OCI-LY7 (cell line): ENCODE results near the gene VPS9D1.

Source experiments
- EZH2phosphoT487 ChIP-seq: fragments of 200-600 bp; sonication (generic); IDR thresholded peaks from 2 replicates; pipeline ENCODE4 v1.6.1; 2018; ENCODE audit warnings: low read depth, borderline replicate concordance, mild to moderate bottlenecking, mixed run types, antibody characterized with exemption, low read length, moderate library complexity, mixed read lengths
- TF ChIP-seq, protein P1 (sequence below): fragments of 200-600 bp; sonication (generic); conservative IDR thresholded peaks from 2 replicates; pipeline ENCODE4 v1.5.1; 2014; ENCODE audit warnings: mild to moderate bottlenecking, antibody characterized with exemption, low read length, moderate library complexity, mixed read lengths

DNA sequence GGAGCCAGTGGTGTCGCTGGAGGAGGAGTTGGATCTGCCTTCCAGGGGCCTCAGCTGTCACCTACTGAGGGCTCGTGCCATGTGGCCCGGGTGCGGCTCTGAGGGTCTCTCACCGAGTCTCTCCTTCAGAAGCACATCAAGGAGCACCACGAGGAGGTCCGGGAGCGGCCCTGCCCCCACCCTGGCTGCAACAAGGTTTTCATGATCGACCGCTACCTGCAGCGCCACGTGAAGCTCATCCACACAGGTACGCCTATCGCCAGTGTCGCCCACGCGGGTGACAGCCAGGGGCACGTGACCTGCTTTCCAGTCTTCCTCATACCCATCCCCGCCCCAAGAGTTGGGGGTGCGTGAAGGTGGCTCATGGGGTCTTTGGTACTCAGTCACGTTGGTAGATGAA, 13.1 kb upstream of the VPS9D1 start:
- TF ChIP-seq, protein P1, sequence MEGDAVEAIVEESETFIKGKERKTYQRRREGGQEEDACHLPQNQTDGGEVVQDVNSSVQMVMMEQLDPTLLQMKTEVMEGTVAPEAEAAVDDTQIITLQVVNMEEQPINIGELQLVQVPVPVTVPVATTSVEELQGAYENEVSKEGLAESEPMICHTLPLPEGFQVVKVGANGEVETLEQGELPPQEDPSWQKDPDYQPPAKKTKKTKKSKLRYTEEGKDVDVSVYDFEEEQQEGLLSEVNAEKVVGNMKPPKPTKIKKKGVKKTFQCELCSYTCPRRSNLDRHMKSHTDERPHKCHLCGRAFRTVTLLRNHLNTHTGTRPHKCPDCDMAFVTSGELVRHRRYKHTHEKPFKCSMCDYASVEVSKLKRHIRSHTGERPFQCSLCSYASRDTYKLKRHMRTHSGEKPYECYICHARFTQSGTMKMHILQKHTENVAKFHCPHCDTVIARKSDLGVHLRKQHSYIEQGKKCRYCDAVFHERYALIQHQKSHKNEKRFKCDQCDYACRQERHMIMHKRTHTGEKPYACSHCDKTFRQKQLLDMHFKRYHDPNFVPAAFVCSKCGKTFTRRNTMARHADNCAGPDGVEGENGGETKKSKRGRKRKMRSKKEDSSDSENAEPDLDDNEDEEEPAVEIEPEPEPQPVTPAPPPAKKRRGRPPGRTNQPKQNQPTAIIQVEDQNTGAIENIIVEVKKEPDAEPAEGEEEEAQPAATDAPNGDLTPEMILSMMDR, result no peak
- no peak for TF ChIP-seq EZH2phosphoT487
